Measurements from ENCODE around the gene CLDN19. TPM values are rescaled to one million over a fixed set of nuclear protein-coding genes. Genes with fewer than 3 reads are reported as not detected.

CLDN19 gene
- total and polyA plus RNA-seq, 10 donors, result 0.26 to 0.28 TPM; not detected in 8

DNA sequence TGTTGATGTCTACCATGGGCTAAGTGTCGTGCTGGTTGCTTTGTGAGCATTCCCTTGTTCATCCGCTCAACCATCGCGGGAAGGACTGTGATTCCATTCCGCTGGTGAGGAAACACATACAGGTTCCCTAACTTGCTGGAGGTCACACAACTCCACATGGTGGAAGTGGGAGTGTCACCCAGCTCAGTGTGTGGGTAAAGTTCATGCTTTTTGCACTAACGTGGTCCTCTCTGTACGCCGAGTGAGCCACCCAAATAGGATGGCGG is 4.0 kb upstream of the CLDN19 start:
- intact Hi-C loops (cut with DNase I; ENCODE audit: low total_unique reads), result no loop called here
- no peaks in the 10 kb centered on the region for H3K9me3 ChIP-seq
- DNase-seq, result no peak
- WGBS, 5 donors, result 87 to 96% (median 90%) methylated on average over 9 of the region's 9 CpGs
- no peak overlapping the region for H3K4me3 ChIP-seq
- TF ChIP-seq POLR2AphosphoS5 (IDR thresholded peaks at IDR 0.05) (no peak), POLR2A (IDR thresholded peaks at IDR 0.05) (no peak)
- TF ChIP-seq, protein P1, sequence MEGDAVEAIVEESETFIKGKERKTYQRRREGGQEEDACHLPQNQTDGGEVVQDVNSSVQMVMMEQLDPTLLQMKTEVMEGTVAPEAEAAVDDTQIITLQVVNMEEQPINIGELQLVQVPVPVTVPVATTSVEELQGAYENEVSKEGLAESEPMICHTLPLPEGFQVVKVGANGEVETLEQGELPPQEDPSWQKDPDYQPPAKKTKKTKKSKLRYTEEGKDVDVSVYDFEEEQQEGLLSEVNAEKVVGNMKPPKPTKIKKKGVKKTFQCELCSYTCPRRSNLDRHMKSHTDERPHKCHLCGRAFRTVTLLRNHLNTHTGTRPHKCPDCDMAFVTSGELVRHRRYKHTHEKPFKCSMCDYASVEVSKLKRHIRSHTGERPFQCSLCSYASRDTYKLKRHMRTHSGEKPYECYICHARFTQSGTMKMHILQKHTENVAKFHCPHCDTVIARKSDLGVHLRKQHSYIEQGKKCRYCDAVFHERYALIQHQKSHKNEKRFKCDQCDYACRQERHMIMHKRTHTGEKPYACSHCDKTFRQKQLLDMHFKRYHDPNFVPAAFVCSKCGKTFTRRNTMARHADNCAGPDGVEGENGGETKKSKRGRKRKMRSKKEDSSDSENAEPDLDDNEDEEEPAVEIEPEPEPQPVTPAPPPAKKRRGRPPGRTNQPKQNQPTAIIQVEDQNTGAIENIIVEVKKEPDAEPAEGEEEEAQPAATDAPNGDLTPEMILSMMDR (IDR thresholded peaks at IDR 0.05 in 8 of 11, conservative IDR thresholded peaks at IDR 0.05 in 3 of 11), result no peak
- H3K27me3 ChIP-seq (replicated peaks in 1 of 7), result no peaks in the 10 kb centered on the region
- H3K36me3 ChIP-seq, result peaks cover 0 to 38% (median 21%) of the 10 kb centered on the region in 6 donors
- H3K4me1 ChIP-seq, result peaks cover 0 to 29% (median 4%) of the 10 kb centered on the region in 6 donors
- H3K27ac ChIP-seq, result no peak overlapping the region

DNA sequence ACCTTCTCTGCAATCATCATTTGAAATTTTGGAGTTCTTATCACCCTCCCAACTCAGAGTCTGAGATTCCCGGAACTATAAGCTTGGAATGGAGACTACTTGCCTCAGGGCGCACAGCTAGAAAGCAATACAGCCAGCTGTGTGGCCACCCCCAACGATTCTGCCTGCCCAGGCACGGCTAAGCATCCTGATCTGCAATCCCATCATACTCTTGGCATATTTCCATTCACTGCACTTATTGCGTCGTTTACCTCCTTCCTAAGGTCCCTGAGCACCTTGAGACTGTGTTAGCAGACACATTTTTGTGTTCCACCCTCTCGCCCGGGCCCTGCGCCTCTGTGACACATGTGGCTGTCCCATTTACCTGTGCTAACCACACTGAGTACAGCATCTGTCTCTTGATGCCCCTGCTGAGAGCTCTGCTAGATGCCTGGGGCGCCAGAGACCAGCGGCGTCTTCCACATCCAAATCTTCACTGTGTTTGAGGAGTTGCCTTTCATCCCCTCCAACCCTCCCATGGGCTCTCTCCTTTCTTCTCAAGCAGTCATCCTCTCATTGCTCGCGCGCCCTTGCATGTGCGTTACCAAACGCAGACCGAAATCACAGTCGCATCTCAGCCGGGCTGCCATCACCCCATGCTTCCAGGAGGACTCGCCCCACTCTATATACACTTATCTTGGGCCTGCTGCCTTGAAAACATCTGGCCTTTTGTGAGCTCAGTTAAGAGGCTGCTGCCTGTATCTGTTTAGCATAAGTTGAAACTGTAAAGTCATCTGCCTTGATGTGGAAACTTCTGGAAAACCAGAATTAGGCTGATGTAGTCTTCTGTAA is 3.5 kb upstream of the CLDN19 start:
- Histone ChIP-seq H3K9me3 (no peaks in the 10 kb centered on the region), H3K4me3 (no peak overlapping the region), H3K4me1 (peaks cover 0 to 23% (median 3%) of the 10 kb centered on the region in 6 donors), H3K36me3 (peaks cover 0 to 32% (median 21%) of the 10 kb centered on the region in 6 donors), H3K27ac (no peak overlapping the region), H3K27me3 (replicated peaks in 1 of 7) (no peaks in the 10 kb centered on the region)
- 83 to 93% (median 84%) methylated on average over 21 of the region's 21 CpGs for WGBS, 5 donors
- DNase-seq, result no peak
- intact Hi-C loops (cut with DNase I; ENCODE audit: low total_unique reads), result no loop called here
- TF ChIP-seq POLR2A (IDR thresholded peaks at IDR 0.05), result no peak
- TF ChIP-seq, protein P1 (IDR thresholded peaks at IDR 0.05 in 8 of 11, conservative IDR thresholded peaks at IDR 0.05 in 3 of 11), result no peak
- no peak for TF ChIP-seq POLR2AphosphoS5 (IDR thresholded peaks at IDR 0.05)

DNA sequence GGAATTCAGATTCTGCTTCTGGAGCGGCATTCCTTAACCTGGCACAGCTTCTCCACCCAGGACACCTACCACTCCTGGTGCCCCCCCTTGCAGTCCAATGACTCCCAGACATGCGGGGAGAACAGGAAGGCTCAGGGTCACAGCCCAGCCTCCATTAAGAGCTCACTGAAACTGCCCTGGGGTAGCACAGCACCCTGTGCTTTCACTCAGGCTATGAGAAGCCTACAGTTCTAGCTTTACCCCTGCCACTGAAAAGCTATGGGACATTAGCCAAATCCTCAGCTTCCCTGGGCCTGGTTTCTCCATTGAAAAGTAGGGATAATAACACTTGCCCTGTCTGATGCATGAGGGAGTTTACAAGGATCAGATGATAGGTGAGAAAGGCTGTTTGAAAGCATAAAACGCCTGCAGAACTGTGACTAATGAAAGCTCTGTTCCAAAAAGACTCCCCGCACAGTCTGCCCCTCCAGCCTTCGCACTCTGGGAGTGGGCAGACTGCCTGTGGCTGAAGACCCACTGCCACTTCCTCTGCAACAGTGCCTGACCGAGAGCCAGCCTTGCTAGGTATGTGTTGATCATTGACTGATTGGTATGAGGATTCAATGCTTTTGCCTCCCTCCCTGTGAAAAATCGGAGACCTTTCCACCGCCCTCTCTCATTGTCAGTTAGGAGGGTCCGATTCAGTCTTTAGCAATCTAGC is 2.7 kb upstream of the CLDN19 start:
- Histone ChIP-seq H3K4me3 (no peak overlapping the region), H3K4me1 (peaks cover 0 to 17% (median 1%) of the 10 kb centered on the region in 6 donors), H3K9me3 (no peaks in the 10 kb centered on the region), H3K27ac (no peak overlapping the region), H3K36me3 (peaks cover 0 to 24% (median 17%) of the 10 kb centered on the region in 6 donors), H3K27me3 (replicated peaks in 1 of 7) (no peaks in the 10 kb centered on the region)
- TF ChIP-seq POLR2AphosphoS5 (IDR thresholded peaks at IDR 0.05) (no peak), POLR2A (IDR thresholded peaks at IDR 0.05) (no peak)
- TF ChIP-seq, protein P1 (IDR thresholded peaks at IDR 0.05 in 8 of 11, conservative IDR thresholded peaks at IDR 0.05 in 3 of 11), result no peak
- intact Hi-C loops (cut with DNase I; ENCODE audit: low total_unique reads), result no loop called here
- no peak for DNase-seq
- 80 to 90% (median 86%) methylated on average over 9 of the region's 9 CpGs for WGBS, 5 donors

DNA sequence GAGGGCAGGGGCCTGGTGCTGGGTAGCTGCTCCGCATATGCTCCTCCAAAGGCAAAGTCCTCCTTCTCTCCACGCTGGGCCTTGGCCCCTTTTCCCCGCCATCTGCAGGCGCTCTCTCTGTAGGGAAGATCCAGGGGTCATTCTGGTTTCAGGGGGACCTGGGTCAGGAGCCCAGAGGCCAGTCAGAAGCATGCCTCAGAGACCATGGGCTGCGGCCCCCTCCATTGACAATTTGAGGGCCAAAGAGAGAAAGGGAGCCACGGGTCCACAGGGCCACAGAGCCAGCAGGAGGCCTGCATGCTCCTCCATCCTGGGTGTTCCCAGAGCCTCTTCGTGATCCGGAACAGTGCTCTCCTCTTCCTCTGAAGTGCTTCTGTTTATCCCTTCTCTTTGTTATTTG is 2.1 kb upstream of the CLDN19 start:
- DNase-seq, result no peak
- Histone ChIP-seq H3K9me3 (no peaks in the 10 kb centered on the region), H3K4me3 (no peak overlapping the region), H3K27ac (no peak overlapping the region), H3K4me1 (peaks cover 0 to 17% (median 6%) of the 10 kb centered on the region in 6 donors), H3K27me3 (replicated peaks in 1 of 7) (no peaks in the 10 kb centered on the region), H3K36me3 (peaks cover 0 to 18% (median 15%) of the 10 kb centered on the region in 6 donors)
- TF ChIP-seq, protein P1 (IDR thresholded peaks at IDR 0.05 in 8 of 11, conservative IDR thresholded peaks at IDR 0.05 in 3 of 11), result no peak
- no peak for TF ChIP-seq POLR2A (IDR thresholded peaks at IDR 0.05)
- TF ChIP-seq POLR2AphosphoS5 (IDR thresholded peaks at IDR 0.05), result no peak
- 86 to 98% (median 91%) methylated on average over 7 to 8 of the region's 8 CpGs for WGBS, 5 donors
- intact Hi-C loops (cut with DNase I; ENCODE audit: low total_unique reads), result no loop called here
